DOHH2 (cell line): ENCODE data around the gene AKAP17A.
"Not testable (repeated sequence)": the region's sequence is repeated elsewhere in the genome, so short reads cannot be mapped to it uniquely, and the experiment has no call there.

Experiments
- H3F3A ChIP-seq: fragments of 200-600 bp; sonication (generic), shearing (Covaris generic); 2 replicates; pipeline ENCODE4 v1.6.0; 2016; ENCODE audit warnings: antibody characterized with exemption, mild to moderate bottlenecking; ENCODE audit not compliant: control insufficient read depth, insufficient read depth
- H3K27ac ChIP-seq: fragments of 200-600 bp; sonication (generic); 2 replicates; pipeline ENCODE4 v1.5.1; 2014; ENCODE audit warnings: low read depth, mild to moderate bottlenecking, low read length, moderate library complexity
- H3K27me3 ChIP-seq: fragments of 200-600 bp; sonication (generic); 2 replicates; pipeline ENCODE4 v1.6.1; 2014; ENCODE audit warnings: mild to moderate bottlenecking, low read length, mixed read lengths; ENCODE audit not compliant: control insufficient read depth
- H3K36me3 ChIP-seq: fragments of 200-600 bp; sonication (generic); 2 replicates; pipeline ENCODE4 v1.6.1; 2014; ENCODE audit warnings: mild to moderate bottlenecking, low read length, moderate library complexity, mixed read lengths; ENCODE audit not compliant: control insufficient read depth
- H3K4me1 ChIP-seq: fragments of 200-600 bp; sonication (generic); 2 replicates; pipeline ENCODE4 v1.6.1; 2014; ENCODE audit warnings: mild to moderate bottlenecking, low read length, mixed read lengths; ENCODE audit not compliant: control insufficient read depth
- H3K4me2 ChIP-seq: fragments of 200-600 bp; sonication (generic); 2 replicates; pipeline ENCODE4 v1.6.0; 2014; ENCODE audit warnings: mild to moderate bottlenecking, low read length, moderate library complexity
- H3K4me3 ChIP-seq: fragments of 200-600 bp; sonication (generic); 2 replicates; pipeline ENCODE4 v1.5.1; 2014; ENCODE audit warnings: mild to moderate bottlenecking, low read length, mixed read lengths
- H3K79me2 ChIP-seq: fragments of 200-600 bp; sonication (generic); 2 replicates; pipeline ENCODE4 v1.6.1; 2014; ENCODE audit warnings: mild to moderate bottlenecking, low read length, mixed read lengths; ENCODE audit not compliant: control insufficient read depth
- H3K9me2 ChIP-seq: fragments of 200-600 bp; sonication (generic); replicated peaks from 2 replicates; pipeline ENCODE4 v1.6.1; 2014; ENCODE audit warnings: mild to moderate bottlenecking, low read length, mixed read lengths; ENCODE audit not compliant: control insufficient read depth
- H3K9me3 ChIP-seq: fragments of 200-600 bp; sonication (generic); 2 replicates; pipeline ENCODE4 v1.6.1; 2014; ENCODE audit warnings: antibody characterized with exemption, low read length, mixed read lengths; ENCODE audit not compliant: control insufficient read depth, insufficient read depth
- H4K20me1 ChIP-seq: fragments of 200-600 bp; sonication (generic); 2 replicates; pipeline ENCODE4 v1.6.0; 2014; ENCODE audit warnings: low read depth, mild to moderate bottlenecking, antibody characterized with exemption, low read length, moderate library complexity; ENCODE audit not compliant: control insufficient read depth, insufficient read depth
- CTCF ChIP-seq: fragments of 200-600 bp; sonication (generic); IDR thresholded peaks from one replicate; pipeline ENCODE4 v1.5.1; 2014; ENCODE audit warnings: antibody characterized with exemption, mild to moderate bottlenecking, low read depth, low read length; ENCODE audit not compliant: poor library complexity, severe bottlenecking
- EZH2phosphoT487 ChIP-seq: fragments of 200-600 bp; sonication (generic); IDR thresholded peaks from 2 replicates; pipeline ENCODE4 v1.6.1; 2017; ENCODE audit warnings: borderline replicate concordance, mild to moderate bottlenecking, antibody characterized with exemption, low read length, moderate library complexity, mixed read lengths

The AKAP17A gene

GRCh38 chrX:1623691-1624090, 32.3 kb downstream of the AKAP17A start:
- peaks cover 38% of the 10 kb centered on the region for H3K4me1 ChIP-seq
- H3K36me3 ChIP-seq = no peaks in the 10 kb centered on the region
- no peaks in the 10 kb centered on the region for H4K20me1 ChIP-seq
- H3K27ac ChIP-seq = no peak overlapping the region
- no peaks in the 10 kb centered on the region for H3K9me2 ChIP-seq
- peaks cover 10% of the 10 kb centered on the region; the same call in 1 of the 2 replicates for H3F3A ChIP-seq
- H3K79me2 ChIP-seq = no peaks in the 10 kb centered on the region
- no peaks in the 10 kb centered on the region for H3K27me3 ChIP-seq
- TF ChIP-seq EZH2phosphoT487 = no peak
- TF ChIP-seq CTCF = no peak
- peak overlapping the region; percentile 38; the same call in 1 of the 2 replicates for H3K4me2 ChIP-seq
- H3K4me3 ChIP-seq = no peak overlapping the region
- H3K9me3 ChIP-seq = no peaks in the 10 kb centered on the region

- not testable (repeated sequence) for H3K9me3 ChIP-seq, H3K4me3 ChIP-seq, H3K4me2 ChIP-seq, H3F3A ChIP-seq, H3K79me2 ChIP-seq, H3K27me3 ChIP-seq, H3K36me3 ChIP-seq, H3K9me2 ChIP-seq, H3K27ac ChIP-seq, H4K20me1 ChIP-seq
- H3K4me1 ChIP-seq = peaks cover 38% of the 10 kb centered on the region
Observed at GRCh38 chrX:1624158-1624860, 32.9 kb downstream of the AKAP17A start.

- H3F3A ChIP-seq, H3K36me3 ChIP-seq, H3K4me3 ChIP-seq, H3K4me2 ChIP-seq, H3K9me3 ChIP-seq, H3K9me2 ChIP-seq, H3K27ac ChIP-seq, H3K79me2 ChIP-seq, H3K27me3 ChIP-seq, H4K20me1 ChIP-seq: not testable (repeated sequence)
- peaks cover 38% of the 10 kb centered on the region for H3K4me1 ChIP-seq
Observed at GRCh38 chrX:1624861-1625215, 33.4 kb downstream of the AKAP17A start.

- no peak for TF ChIP-seq CTCF
- no peak for TF ChIP-seq EZH2phosphoT487
- Histone ChIP-seq H4K20me1 (no peaks in the 10 kb centered on the region), H3K36me3 (no peaks in the 10 kb centered on the region), H3K9me2 (no peaks in the 10 kb centered on the region), H3K4me1 (peaks cover under 1% of the 10 kb centered on the region; the same call in 1 of the 2 replicates), H3F3A (0 out of 2 replicates have a peak, but pooled peaks cover 5% of the 10 kb centered on the region), H3K4me3 (no peak overlapping the region), H3K9me3 (no peaks in the 10 kb centered on the region), H3K27ac (no peak overlapping the region), H3K4me2 (no peak overlapping the region), H3K79me2 (no peaks in the 10 kb centered on the region), H3K27me3 (peaks cover 4% of the 10 kb centered on the region; the same call in 1 of the 2 replicates)
Observed at GRCh38 chrX:1629244-1629643, 37.8 kb downstream of the AKAP17A start.
